SHP77 (cell line): ENCODE measurements around the gene S1PR3.
A peak's percentile ranks its signal among the peaks of the same experiment; 100 is the strongest.

ENCODE experiments used
- DNase-seq, 2 experiments: peaks; one replicate each; lab custom pipeline; 2025; lab: John Stamatoyannopoulos, UW

The S1PR3 gene

GRCh38 chr9:88993327-88993726 is 2.1 kb downstream of the S1PR3 start:
- DNase-seq: no peak

- no peak for DNase-seq
These were observed 2.7 kb downstream of the S1PR3 start for GRCh38 chr9:88993871-88994460.

GRCh38 chr9:88994469-88995199 is 3.4 kb downstream of the S1PR3 start:
- DNase-seq: no peak

- no peak for DNase-seq
These were observed 3.9 kb downstream of the S1PR3 start for GRCh38 chr9:88995200-88995577.

GRCh38 chr9:88995627-88996026 is 4.4 kb downstream of the S1PR3 start:
- DNase-seq: no peak

- no peak for DNase-seq
These were observed 5.0 kb downstream of the S1PR3 start for GRCh38 chr9:88996046-88996920.

GRCh38 chr9:88996921-88997235 is 5.6 kb downstream of the S1PR3 start:
- no peak for DNase-seq

GRCh38 chr9:88997646-88998045 is 6.4 kb downstream of the S1PR3 start:
- DNase-seq: no peak

GRCh38 chr9:88998503-88998902 is 7.2 kb downstream of the S1PR3 start:
- DNase-seq: no peak

GRCh38 chr9:88998911-88999310 is 7.6 kb downstream of the S1PR3 start:
- no peak for DNase-seq

GRCh38 chr9:89000371-89000781 is 9.1 kb downstream of the S1PR3 start:
- DNase-seq: no peak

GRCh38 chr9:89000973-89001916 is 10.0 kb downstream of the S1PR3 start:
- peak; percentile 75 to 89 for DNase-seq

GRCh38 chr9:89001917-89002540 is 10.8 kb downstream of the S1PR3 start:
- DNase-seq: no peak

GRCh38 chr9:89002987-89003386 is 11.7 kb downstream of the S1PR3 start:
- DNase-seq: no peak

GRCh38 chr9:89005323-89005722 is 14.1 kb downstream of the S1PR3 start:
- no peak for DNase-seq

- no peak for DNase-seq
These were observed 15.0 kb downstream of the S1PR3 start for GRCh38 chr9:89006267-89006666.

- DNase-seq: no peak
These were observed 16.0 kb downstream of the S1PR3 start for GRCh38 chr9:89006996-89007967.

GRCh38 chr9:89008055-89008743 is 16.9 kb downstream of the S1PR3 start:
- no peak for DNase-seq

GRCh38 chr9:89008744-89009545 is 17.7 kb downstream of the S1PR3 start:
- DNase-seq: no peak
